ENCODE measurements around the gene CCNT2.

GRCh38 chr2:134985061-134985460, 66.4 kb downstream of the CCNT2 start:
- no peak for TF ChIP-seq CTCF (IDR thresholded peaks at IDR 0.05)
- TF ChIP-seq POLR2A (IDR thresholded peaks at IDR 0.05; ENCODE audit: low read depth) = no peak
- no peak for TF ChIP-seq POLR2AphosphoS5 (IDR thresholded peaks at IDR 0.05)
- no peak for TF ChIP-seq EP300 (IDR thresholded peaks at IDR 0.05)

All from esophagus muscularis mucosa (tissue), 4 donors.